Ovary (tissue), 9 donors: ENCODE results near the gene ACYP2. TPM values are rescaled to one million over a fixed set of nuclear protein-coding genes. Genes with fewer than 3 reads are reported as not detected.
A peak's percentile ranks its signal among the peaks of the same experiment; 100 is the strongest.
"Not testable (repeated sequence)": the region's sequence is repeated elsewhere in the genome, so short reads cannot be mapped to it uniquely, and the experiment has no call there.

Experiments
- DNase-seq, 5 donors: peaks; one replicate each; pipeline ENCODE4 v3.0.0-alpha.2; 2019 to 2020
- H3K27ac ChIP-seq, 2 donors: fragments of 200-600 bp; one replicate each; pipeline versions ENCODE4 v1.5.1 to v1.8.0; 2019 to 2022
- H3K27me3 ChIP-seq: fragments of 200-600 bp; one replicate; pipeline ENCODE4 v1.8.0; 2022
- H3K36me3 ChIP-seq: fragments of 200-600 bp; sonication (generic); one replicate; pipeline ENCODE4 v1.5.1; 2019
- H3K4me1 ChIP-seq: one replicate; pipeline ENCODE4 v1.8.1; 2013; ENCODE audit warnings: mild to moderate bottlenecking, moderate library complexity; ENCODE audit not compliant: insufficient read depth
- H3K4me3 ChIP-seq: fragments of 200-600 bp; sonication (generic); one replicate; pipeline ENCODE4 v1.5.1; 2017
- H3K9me3 ChIP-seq, 2 donors: fragments of 200-600 bp in 1 of 2; sonication (generic) in 1 of 2; one replicate each; pipeline versions ENCODE4 v1.5.1 to v1.8.1; 2013 to 2019; ENCODE audit warnings: mild to moderate bottlenecking in 1 of 2, moderate library complexity in 1 of 2
- EP300 ChIP-seq: sonication (generic); formaldehyde crosslinking; IDR thresholded peaks from one replicate; pipeline ENCODE4 v1.6.1; 2017; ENCODE audit warnings: antibody characterized with exemption
- POLR2A ChIP-seq: fragments of 450-650 bp; IDR thresholded peaks from one replicate; pipeline ENCODE4 v1.6.1; 2017; ENCODE audit warnings: antibody characterized with exemption, mild to moderate bottlenecking, moderate library complexity
- WGBS, 3 donors: extraction: QIAGEN DNeasy Blood & Tissue Kit in 1 of 3; methylation state at CpG; one replicate each; pipeline versions ENCODE4 v1.1.5 to v1.1.7; 2013 to 2017; 5-methylcytosine and 5-hydroxymethylcytosine counted together
- intact Hi-C, 4 donors: fragments of 100-400 bp; cut with DNase I; formaldehyde crosslinking; loops; one replicate each; pipeline versions ENCODE4 v1.11.0 to v1.15.1; 2022 to 2023
- polyA plus RNA-seq, 2 donors: library from polyadenylated mRNA; stranded (reverse); fragments of 200-250 nt in 1 of 2; fragments of 350-450 nt in 1 of 2; fragmentation: Illumina TruSeq in 1 of 2; extraction: RNeasy Lipid Tissue Mini Kit (QIAGEN cat#74804) in 1 of 2; gene quantifications; one replicate each; pipeline ENCODE4 v1.2.3, GENCODE V29; 2013 to 2014
- total RNA-seq, 7 donors: library from RNA; depleted of rRNA in 2 of 7; stranded (reverse); fragments of >200 nt in 2 of 7; fragmentation: NEBNext Ultra II Directional in 3 of 7; extraction: Animal tissue kit (Norgen Biotek cat#: 25700) in 3 of 7; gene quantifications; one replicate each; pipeline versions ENCODE4 v1.1.0 to v1.2.4, GENCODE V29; 2016 to 2023
- TF ChIP-seq, protein P1 (sequence below), 3 donors: fragments of 450-650 bp in 2 of 3; fragments of 200-600 bp in 1 of 3; IDR thresholded peaks; one replicate each; pipeline versions ENCODE4 v1.5.1 to v1.8.0; 2016 to 2022; ENCODE audit warnings: antibody characterized with exemption in 3 of 3, mild to moderate bottlenecking in 1 of 3
- donor health status: DM: no; HTN: no; CAD: no; lungs with moderate emphysema.
- donor health status: DM: no; HTN: no; CAD: no.
- donor health status: Bipolar disorder and iron deficiency.
- donor health status: DM: yes; HTN: yes; CAD: no.
- donor health status: DM: no; HTN: no; CAD: no.
- donor health status: DM: yes; HTN: yes; CAD: no.

ACYP2 gene
- total and polyA plus RNA-seq, 9 donors = 10.4 to 27.1 (median 13.9) TPM

GRCh38 chr2:54106631-54107454 lies 8.6 kb upstream of the ACYP2 start:
- H3K4me3 ChIP-seq = no peak overlapping the region
- H3K9me3 ChIP-seq = no peaks in the 10 kb centered on the region
- no peaks in the 10 kb centered on the region for H3K36me3 ChIP-seq
- no peaks in the 10 kb centered on the region for H3K4me1 ChIP-seq
- TF ChIP-seq, protein P1, sequence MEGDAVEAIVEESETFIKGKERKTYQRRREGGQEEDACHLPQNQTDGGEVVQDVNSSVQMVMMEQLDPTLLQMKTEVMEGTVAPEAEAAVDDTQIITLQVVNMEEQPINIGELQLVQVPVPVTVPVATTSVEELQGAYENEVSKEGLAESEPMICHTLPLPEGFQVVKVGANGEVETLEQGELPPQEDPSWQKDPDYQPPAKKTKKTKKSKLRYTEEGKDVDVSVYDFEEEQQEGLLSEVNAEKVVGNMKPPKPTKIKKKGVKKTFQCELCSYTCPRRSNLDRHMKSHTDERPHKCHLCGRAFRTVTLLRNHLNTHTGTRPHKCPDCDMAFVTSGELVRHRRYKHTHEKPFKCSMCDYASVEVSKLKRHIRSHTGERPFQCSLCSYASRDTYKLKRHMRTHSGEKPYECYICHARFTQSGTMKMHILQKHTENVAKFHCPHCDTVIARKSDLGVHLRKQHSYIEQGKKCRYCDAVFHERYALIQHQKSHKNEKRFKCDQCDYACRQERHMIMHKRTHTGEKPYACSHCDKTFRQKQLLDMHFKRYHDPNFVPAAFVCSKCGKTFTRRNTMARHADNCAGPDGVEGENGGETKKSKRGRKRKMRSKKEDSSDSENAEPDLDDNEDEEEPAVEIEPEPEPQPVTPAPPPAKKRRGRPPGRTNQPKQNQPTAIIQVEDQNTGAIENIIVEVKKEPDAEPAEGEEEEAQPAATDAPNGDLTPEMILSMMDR (IDR thresholded peaks at IDR 0.05) = peak in 2 of 3 donors; percentile 54 to 57
- TF ChIP-seq EP300 (no peak), POLR2A (no peak)
- 45 to 58% (median 50%) methylated on average over 12 of the region's 12 CpGs for WGBS, 3 donors
- no peak overlapping the region for H3K27ac ChIP-seq
- H3K27me3 ChIP-seq = no peaks in the 10 kb centered on the region
- intact Hi-C loops = loop anchor here in 1 of 4 donors (10.0 kb wide), 2 partner anchors 598 to 728 kb away; no protein-coding TSS in a partner anchor
- peak in 2 of 5 donors; percentile 30 to 32 for DNase-seq

GRCh38 chr2:54107455-54107764 lies 8.0 kb upstream of the ACYP2 start:
- Histone ChIP-seq H3K9me3 (no peaks in the 10 kb centered on the region), H3K4me3 (no peak overlapping the region), H3K36me3 (no peaks in the 10 kb centered on the region), H3K27ac (no peak overlapping the region), H3K27me3 (no peaks in the 10 kb centered on the region), H3K4me1 (no peaks in the 10 kb centered on the region)
- intact Hi-C loops = loop anchor here in 1 of 4 donors (10.0 kb wide), 2 partner anchors 597 to 727 kb away; no protein-coding TSS in a partner anchor
- TF ChIP-seq EP300 (no peak), POLR2A (no peak)
- TF ChIP-seq, protein P1 (IDR thresholded peaks at IDR 0.05) = no peak
- 56 to 64% (median 59%) methylated on average over 2 of the region's 2 CpGs for WGBS, 3 donors
- no peak for DNase-seq

GRCh38 chr2:54107903-54108615 lies 7.4 kb upstream of the ACYP2 start:
- Histone ChIP-seq H3K27me3 (no peaks in the 10 kb centered on the region), H3K9me3 (no peaks in the 10 kb centered on the region), H3K27ac (no peak overlapping the region), H3K4me1 (no peaks in the 10 kb centered on the region), H3K36me3 (no peaks in the 10 kb centered on the region), H3K4me3 (no peak overlapping the region)
- 76 to 86% (median 81%) methylated on average over 10 of the region's 10 CpGs for WGBS, 3 donors
- intact Hi-C loops = loop anchor here in 1 of 4 donors (10.0 kb wide), 2 partner anchors 597 to 727 kb away; no protein-coding TSS in a partner anchor
- TF ChIP-seq, protein P1 (IDR thresholded peaks at IDR 0.05) = no peak
- TF ChIP-seq EP300 (no peak), POLR2A (no peak)
- DNase-seq = no peak

DNA sequence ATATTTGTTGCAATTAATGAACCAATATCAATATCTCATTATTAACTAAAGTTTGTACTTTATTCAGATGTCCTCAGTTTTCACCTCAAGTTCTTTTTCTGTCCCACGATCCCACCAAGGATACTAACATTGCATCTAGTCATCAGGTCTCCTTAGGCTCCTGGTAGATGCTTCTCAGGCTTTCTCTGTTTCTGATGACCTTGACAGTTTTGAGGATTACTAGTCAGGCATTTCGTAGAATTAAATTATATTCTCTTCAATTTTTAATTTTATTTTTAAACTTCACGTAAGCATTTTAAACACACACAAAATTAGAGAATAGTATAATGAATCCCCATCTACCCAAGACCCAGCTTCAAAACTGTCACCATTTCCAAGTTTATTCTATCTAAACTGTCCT lies 5.6 kb upstream of the ACYP2 start:
- 92 to 95% (median 93%) methylated on average over 3 of the region's 3 CpGs for WGBS, 3 donors
- TF ChIP-seq POLR2A (no peak), EP300 (no peak)
- TF ChIP-seq, protein P1 (IDR thresholded peaks at IDR 0.05) = no peak
- DNase-seq = no peak
- Histone ChIP-seq H3K27ac (no peak overlapping the region), H3K9me3 (no peaks in the 10 kb centered on the region), H3K4me3 (no peak overlapping the region), H3K36me3 (no peaks in the 10 kb centered on the region), H3K4me1 (peaks cover 2% of the 10 kb centered on the region), H3K27me3 (no peaks in the 10 kb centered on the region)
- intact Hi-C loops = loop anchor here in 2 of 4 donors (10.0 kb wide), 3 partner anchors 135 to 725 kb away; partner anchors contain the start of gene PSME4 (in 1 of the 2)

DNA sequence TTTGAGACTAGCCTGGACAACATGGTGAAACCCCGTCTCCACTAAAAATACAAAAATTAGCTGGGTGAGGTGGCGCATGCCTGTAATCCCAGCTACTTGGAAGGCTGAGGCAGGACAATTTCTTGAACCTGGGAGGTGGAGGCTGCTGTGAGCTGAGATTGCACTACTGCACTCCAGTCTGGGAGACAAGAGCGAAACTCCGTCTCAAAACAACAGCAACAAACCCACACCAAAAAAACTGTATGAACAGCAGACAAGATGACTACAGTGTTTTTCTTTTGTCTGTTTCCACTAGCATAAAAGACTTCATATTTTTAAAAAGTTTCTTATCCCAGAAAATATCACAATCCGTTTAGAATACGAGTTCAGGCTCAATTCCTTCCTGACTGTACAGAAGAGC lies 936 bp upstream of the ACYP2 start:
- not testable (repeated sequence) for DNase-seq, H3K36me3 ChIP-seq, H3K27me3 ChIP-seq, H3K4me3 ChIP-seq, H3K9me3 ChIP-seq, H3K4me1 ChIP-seq
- intact Hi-C loops = loop anchor here in 1 of 4 donors (10.0 kb wide), 1 partner anchor 140 kb away; the partner anchor contains the start of gene PSME4
- WGBS, 3 donors = 79 to 86% (median 82%) methylated on average over 6 of the region's 6 CpGs
- H3K27ac ChIP-seq = peak overlapping the region in 1 of 2 donors; percentile 99
